ENCODE data around the gene IPO4.
"Not testable (repeated sequence)": the region's sequence is repeated elsewhere in the genome, so short reads cannot be mapped to it uniquely, and the experiment has no call there.

DNA sequence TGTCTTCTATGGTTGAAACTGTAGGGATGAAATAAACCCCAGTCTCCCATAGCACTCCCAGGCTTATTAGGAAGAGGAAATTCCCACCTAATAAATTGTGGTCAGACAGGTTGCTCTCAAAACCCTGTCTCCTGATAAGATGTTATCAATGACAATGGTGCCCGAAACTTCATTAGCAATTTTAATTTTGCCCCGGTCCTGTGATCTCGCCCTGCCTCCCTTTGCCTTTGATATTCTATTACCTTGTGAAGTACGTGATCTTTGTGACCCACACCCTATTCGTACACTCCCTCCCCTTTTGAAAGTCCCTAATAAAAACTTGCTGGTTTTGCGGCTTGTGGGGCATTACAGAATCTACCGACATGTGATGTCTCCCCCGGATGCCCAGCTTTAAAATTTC, 13.9 kb upstream of the IPO4 start:
- not testable (repeated sequence) for TF ChIP-seq POLR2A (IDR thresholded peaks at IDR 0.05; ENCODE audit: low read depth, low read length); SMC3 (IDR thresholded peaks at IDR 0.05; ENCODE audit: borderline replicate concordance, low read length); CBX3 (IDR thresholded peaks at IDR 0.05; ENCODE audit: borderline replicate concordance, low read depth); SRF (IDR thresholded peaks at IDR 0.05; ENCODE audit: low read depth in 2 of 2, low read length in 2 of 2); POLR2AphosphoS5 (IDR thresholded peaks at IDR 0.05; ENCODE audit: low read length); CTCF (IDR thresholded peaks at IDR 0.05 in 2 of 3, conservative IDR thresholded peaks at IDR 0.05 in 1 of 3; ENCODE audit: control insufficient read depth in 2 of 3, extremely low read depth in 1 of 3, insufficient read depth in 1 of 3, low read depth in 3 of 3, low read length in 3 of 3); TAF1 (IDR thresholded peaks at IDR 0.05; ENCODE audit: borderline replicate concordance, low read depth, low read length); ZNF687 (IDR thresholded peaks at IDR 0.05); JUND (IDR thresholded peaks at IDR 0.05; ENCODE audit: low read depth, low read length); EGR1 (IDR thresholded peaks at IDR 0.05; ENCODE audit: borderline replicate concordance in 1 of 2, low read depth in 2 of 2, low read length in 2 of 2); ATF2 (IDR thresholded peaks at IDR 0.05; ENCODE audit: low read length); EZH2 (IDR thresholded peaks at IDR 0.05; ENCODE audit: borderline replicate concordance, control insufficient read depth, low read depth, low read length); BHLHE40 (IDR thresholded peaks at IDR 0.05; ENCODE audit: borderline replicate concordance in 1 of 2, low read depth in 2 of 2, low read length in 1 of 2); EP300 (IDR thresholded peaks at IDR 0.05; ENCODE audit: borderline replicate concordance in 1 of 2, control insufficient read depth in 1 of 2, low read depth in 2 of 2, low read length in 2 of 2)

Measured in GM12878 (cell line).